ENCODE results near the gene MX1. TPM values are rescaled to one million over a fixed set of nuclear protein-coding genes. Genes with fewer than 3 reads are reported as not detected.

MX1 gene
- total and polyA plus RNA-seq, 2 of the 13 experiments (the other 11 are each of a cell fraction or from before 2014, with no cell fraction given) = 2.6 to 5.8 TPM

DNA sequence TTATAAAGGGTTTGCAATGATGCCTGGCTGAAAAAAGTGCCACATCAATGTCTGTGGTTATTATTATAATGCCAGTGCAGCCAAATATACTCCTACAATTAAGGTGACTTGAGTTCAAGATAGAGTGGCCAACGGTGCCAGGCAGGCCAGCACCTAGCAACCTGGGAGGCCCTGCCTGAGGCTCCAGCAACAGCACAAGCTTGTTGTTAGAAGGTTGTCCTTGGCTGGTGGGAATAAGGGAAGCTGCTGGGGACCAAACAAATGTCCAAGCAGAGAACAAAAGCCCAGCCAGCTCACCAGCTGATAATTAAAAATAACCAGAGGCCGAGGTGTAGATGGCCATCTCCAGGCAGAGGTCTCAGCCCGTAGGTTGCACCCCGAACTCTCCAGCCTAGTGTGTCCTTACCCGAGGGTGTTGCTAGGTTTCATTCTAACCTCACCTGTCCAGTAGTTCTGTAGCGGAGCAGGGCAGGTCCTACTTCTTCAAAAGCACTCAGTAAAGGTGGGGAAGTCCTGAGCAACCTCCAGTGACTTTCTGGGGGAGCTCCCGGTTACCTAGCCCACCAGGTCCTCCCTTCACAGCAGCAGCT is 80.1 kb downstream of the MX1 start:
- BruUV-seq (replicated peaks) = no TSS peak
- H4K20me1 ChIP-seq (ENCODE audit: insufficient read depth, low read length) = no peaks in the 10 kb centered on the region
- no peak overlapping the region for H2AFZ ChIP-seq (ENCODE audit: low read length)
- TF ChIP-seq, protein P1, sequence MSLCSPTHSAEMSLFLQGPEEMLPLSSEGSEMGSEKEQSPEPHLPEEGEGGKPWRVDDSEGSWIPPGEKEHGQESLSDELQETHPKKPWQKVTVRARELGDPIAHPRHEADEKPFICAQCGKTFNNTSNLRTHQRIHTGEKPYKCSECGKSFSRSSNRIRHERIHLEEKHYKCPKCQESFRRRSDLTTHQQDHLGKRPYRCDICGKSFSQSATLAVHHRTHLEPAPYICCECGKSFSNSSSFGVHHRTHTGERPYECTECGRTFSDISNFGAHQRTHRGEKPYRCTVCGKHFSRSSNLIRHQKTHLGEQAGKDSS (CRISPR knock-in tag; IDR thresholded peaks at IDR 0.05; ENCODE audit: borderline replicate concordance, low read depth) = no peak
- TF ChIP-seq SP4 (CRISPR knock-in tag; IDR thresholded peaks at IDR 0.05) (no peak), TEAD2 (CRISPR knock-in tag; IDR thresholded peaks at IDR 0.05) (no peak), RAD51 (IDR thresholded peaks at IDR 0.05; ENCODE audit: borderline replicate concordance) (no peak), SOX6 (IDR thresholded peaks at IDR 0.05) (no peak), SOX6 (CRISPR knock-in tag; IDR thresholded peaks at IDR 0.05) (no peak), HDAC6 (IDR thresholded peaks at IDR 0.05; ENCODE audit: low read depth, low read length) (no peak), ZNF772 (CRISPR knock-in tag; IDR thresholded peaks at IDR 0.05) (no peak), ZNF546 (CRISPR knock-in tag; conservative IDR thresholded peaks at IDR 0.05) (no peak), DNMT1 (CRISPR knock-in tag; IDR thresholded peaks at IDR 0.05) (no peak), PAWR (CRISPR knock-in tag; IDR thresholded peaks at IDR 0.05; ENCODE audit: borderline replicate concordance) (no peak), ZFX (CRISPR knock-in tag; IDR thresholded peaks at IDR 0.05; ENCODE audit: low read depth) (no peak)
- TF ChIP-seq, protein P2, sequence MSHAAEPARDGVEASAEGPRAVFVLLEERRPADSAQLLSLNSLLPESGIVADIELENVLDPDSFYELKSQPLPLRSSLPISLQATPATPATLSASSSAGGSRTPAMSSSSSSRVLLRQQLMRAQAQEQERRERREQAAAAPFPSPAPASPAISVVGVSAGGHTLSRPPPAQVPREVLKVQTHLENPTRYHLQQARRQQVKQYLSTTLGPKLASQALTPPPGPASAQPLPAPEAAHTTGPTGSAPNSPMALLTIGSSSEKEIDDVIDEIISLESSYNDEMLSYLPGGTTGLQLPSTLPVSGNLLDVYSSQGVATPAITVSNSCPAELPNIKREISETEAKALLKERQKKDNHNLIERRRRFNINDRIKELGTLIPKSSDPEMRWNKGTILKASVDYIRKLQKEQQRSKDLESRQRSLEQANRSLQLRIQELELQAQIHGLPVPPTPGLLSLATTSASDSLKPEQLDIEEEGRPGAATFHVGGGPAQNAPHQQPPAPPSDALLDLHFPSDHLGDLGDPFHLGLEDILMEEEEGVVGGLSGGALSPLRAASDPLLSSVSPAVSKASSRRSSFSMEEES (CRISPR knock-in tag; IDR thresholded peaks at IDR 0.05) = no peak
- TF ChIP-seq, protein P3, sequence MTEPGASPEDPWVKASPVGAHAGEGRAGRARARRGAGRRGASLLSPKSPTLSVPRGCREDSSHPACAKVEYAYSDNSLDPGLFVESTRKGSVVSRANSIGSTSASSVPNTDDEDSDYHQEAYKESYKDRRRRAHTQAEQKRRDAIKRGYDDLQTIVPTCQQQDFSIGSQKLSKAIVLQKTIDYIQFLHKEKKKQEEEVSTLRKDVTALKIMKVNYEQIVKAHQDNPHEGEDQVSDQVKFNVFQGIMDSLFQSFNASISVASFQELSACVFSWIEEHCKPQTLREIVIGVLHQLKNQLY (CRISPR knock-in tag; IDR thresholded peaks at IDR 0.05) = no peak
- no peak overlapping the region for H3K4me2 ChIP-seq (ENCODE audit: low read depth, low read length)
- H3K9me3 ChIP-seq (ENCODE audit: low read length) = no peaks in the 10 kb centered on the region
- H3K36me3 ChIP-seq (replicated peaks in 1 of 2; ENCODE audit: control insufficient read depth in 1 of 2, insufficient read depth in 2 of 2, low read length in 2 of 2) = no peaks in the 10 kb centered on the region
- H3K9ac ChIP-seq (ENCODE audit: insufficient read depth, low read depth, low read length) = no peak overlapping the region
- in situ Hi-C loops (cut with HindIII; ENCODE audit: extremely low pct_ligation_motif_present, low pct_unique_long_range_greater_than_20kb) = no loop called here
- no peaks in the 10 kb centered on the region for H3K79me2 ChIP-seq (ENCODE audit: insufficient read depth, low read length)
- peaks cover 2 to 31% of the 10 kb centered on the region in 2 experiments; a peak in 4 of 5 replicates for H3K27me3 ChIP-seq (ENCODE audit: control insufficient read depth in 1 of 2, insufficient read depth in 2 of 2, low read length in 2 of 2)
- H3K27ac ChIP-seq (ENCODE audit: extremely low read length, insufficient read depth, low read length) = no peak overlapping the region
- H3K4me1 ChIP-seq (ENCODE audit: insufficient read depth, low read length) = peaks cover 48% of the 10 kb centered on the region
- DNase-seq (ENCODE audit: low spot score) (no peak), FAIRE-seq (no peak), ATAC-seq (no peak)
- intact Hi-C loops (cut with micrococcal nuclease; ENCODE audit: unreplicated experiment) = no loop called here
- POLR2A ChIA-PET = no interaction called here
- WGBS (ENCODE audit: low lambda C conversion rate) = 61% methylated on average over 7 of the region's 7 CpGs
- CTCF ChIA-PET (ENCODE audit: low intra/inter-chr PET ratio, low total read pairs) = no interaction called here
- H3K4me3 ChIP-seq (replicated peaks in 1 of 3; ENCODE audit: insufficient read depth in 1 of 3, low read depth in 2 of 3, low read length in 3 of 3) = no peak overlapping the region

Measured in HepG2 (cell line).